Stromal cell of bone marrow (primary cell): Measurements from ENCODE around the gene B9D1.

Experiments
- DNase-seq: peaks from one replicate; pipeline ENCODE4 v3.0.0-alpha.2; 2012; ENCODE audit warnings: low read depth

The B9D1 gene

GRCh38 chr17:19337712-19338023 lies 24.9 kb downstream of the B9D1 start:
- no peak for DNase-seq

- DNase-seq = no peak
Measured at GRCh38 chr17:19336938-19337711, 25.4 kb downstream of the B9D1 start.

- no peak for DNase-seq
Measured at GRCh38 chr17:19335951-19336631, 26.4 kb downstream of the B9D1 start.

- DNase-seq = no peak
Measured at GRCh38 chr17:19334331-19334730, 28.2 kb downstream of the B9D1 start.

- DNase-seq = no peak
Measured at GRCh38 chr17:19333736-19334290, 28.7 kb downstream of the B9D1 start.

GRCh38 chr17:19333132-19333440 lies 29.4 kb downstream of the B9D1 start:
- no peak for DNase-seq

- DNase-seq = no peak
Measured at GRCh38 chr17:19332371-19333131, 30.0 kb downstream of the B9D1 start.

- no peak for DNase-seq
Measured at GRCh38 chr17:19331543-19332245, 30.8 kb downstream of the B9D1 start.

- DNase-seq = peak; percentile 75
Measured at GRCh38 chr17:19331134-19331533, 31.4 kb downstream of the B9D1 start.

- no peak for DNase-seq
Measured at GRCh38 chr17:19330271-19330670, 32.3 kb downstream of the B9D1 start.

GRCh38 chr17:19329839-19330238 lies 32.7 kb downstream of the B9D1 start:
- no peak for DNase-seq

- DNase-seq = no peak
Measured at GRCh38 chr17:19329136-19329535, 33.4 kb downstream of the B9D1 start.

- no peak for DNase-seq
Measured at GRCh38 chr17:19328441-19329061, 34.0 kb downstream of the B9D1 start.

GRCh38 chr17:19327031-19327783 lies 35.3 kb downstream of the B9D1 start:
- DNase-seq = no peak

- no peak for DNase-seq
Measured at GRCh38 chr17:19325542-19325941, 37.0 kb downstream of the B9D1 start.

GRCh38 chr17:19322861-19323260 lies 39.7 kb downstream of the B9D1 start:
- no peak for DNase-seq

GRCh38 chr17:19322129-19322505 lies 40.4 kb downstream of the B9D1 start:
- no peak for DNase-seq

- DNase-seq = no peak
Measured at GRCh38 chr17:19321481-19322128, 40.9 kb downstream of the B9D1 start.

- DNase-seq = no peak
Measured at GRCh38 chr17:19320876-19321275, 41.6 kb downstream of the B9D1 start.

- DNase-seq = no peak
Measured at GRCh38 chr17:19319771-19320505, 42.6 kb downstream of the B9D1 start.
